Astrocyte (in vitro differentiated cells and primary cell): ENCODE measurements around the gene ATP1A3. TPM values are rescaled to one million over a fixed set of nuclear protein-coding genes. Genes with fewer than 3 reads are reported as not detected.
"Not testable (repeated sequence)": the region's sequence is repeated elsewhere in the genome, so short reads cannot be mapped to it uniquely, and the experiment has no call there.

ENCODE experiments used
- DNase-seq: peaks from one replicate; pipeline ENCODE4 v3.0.0-alpha.2; 2010; ENCODE audit warnings: low read depth
- FAIRE-seq: peaks from 2 replicates; lab custom pipeline; 2011; peaks lifted over from hg19 to GRCh38; lab: Jason Lieb, UNC
- H2AFZ ChIP-seq: 2 replicates; pipeline ENCODE4 v1.6.0; 2012; ENCODE audit warnings: low read depth, low read length, inconsistent platforms
- H3K27ac ChIP-seq: 2 replicates; pipeline ENCODE4 v1.5.1; 2011; ENCODE audit warnings: low read depth, low read length, inconsistent platforms
- H3K27me3 ChIP-seq: 2 replicates; pipeline ENCODE4 v1.6.0; 2011; ENCODE audit warnings: low read length, inconsistent platforms; ENCODE audit not compliant: insufficient read depth
- H3K36me3 ChIP-seq: 2 replicates; pipeline ENCODE4 v1.5.1; 2011; ENCODE audit warnings: low read length, inconsistent platforms; ENCODE audit not compliant: insufficient read depth
- H3K4me1 ChIP-seq: 2 replicates; pipeline ENCODE4 v1.5.1; 2011; ENCODE audit warnings: low read length, inconsistent platforms; ENCODE audit not compliant: insufficient read depth
- H3K4me2 ChIP-seq: 2 replicates; pipeline ENCODE4 v1.6.0; 2012; ENCODE audit warnings: low read length, inconsistent platforms
- H3K4me3 ChIP-seq: 2 replicates; pipeline ENCODE4 v1.5.1; 2011; ENCODE audit warnings: low read depth, mild to moderate bottlenecking, low read length, inconsistent platforms; ENCODE audit not compliant: insufficient read depth
- H3K79me2 ChIP-seq: 2 replicates; pipeline ENCODE4 v1.6.0; 2012; ENCODE audit warnings: mild to moderate bottlenecking, low read length, inconsistent platforms; ENCODE audit not compliant: insufficient read depth
- H3K9ac ChIP-seq: 2 replicates; pipeline ENCODE4 v1.6.0; 2012; ENCODE audit warnings: mild to moderate bottlenecking, low read length, inconsistent platforms
- H3K9me3 ChIP-seq: 2 replicates; pipeline ENCODE4 v1.5.1; 2012; ENCODE audit warnings: low read depth, mild to moderate bottlenecking, low read length, inconsistent platforms; ENCODE audit not compliant: insufficient read depth
- H4K20me1 ChIP-seq: 2 replicates; pipeline ENCODE4 v1.6.0; 2012; ENCODE audit warnings: low read length, inconsistent platforms; ENCODE audit not compliant: insufficient read depth
- H3K27ac Mint-ChIP-seq: one replicate; pipeline ENCODE4 v1.8.0; 2021; ENCODE audit warnings: mild to moderate bottlenecking, mixed read lengths; ENCODE audit not compliant: unreplicated experiment
- H3K27me3 Mint-ChIP-seq: one replicate; pipeline ENCODE4 v1.8.0; 2021; ENCODE audit warnings: low read depth, mixed read lengths; ENCODE audit not compliant: unreplicated experiment
- H3K36me3 Mint-ChIP-seq: one replicate; pipeline ENCODE4 v1.8.0; 2021; ENCODE audit warnings: low read depth, mixed read lengths; ENCODE audit not compliant: unreplicated experiment
- H3K4me1 Mint-ChIP-seq: one replicate; pipeline ENCODE4 v1.8.0; 2021; ENCODE audit warnings: low read depth, mixed read lengths; ENCODE audit not compliant: unreplicated experiment
- H3K4me3 Mint-ChIP-seq: one replicate; pipeline ENCODE4 v1.8.0; 2021; ENCODE audit warnings: mild to moderate bottlenecking, moderate library complexity, mixed read lengths; ENCODE audit not compliant: unreplicated experiment
- H3K9me3 Mint-ChIP-seq: one replicate; pipeline ENCODE4 v1.8.0; 2021; ENCODE audit warnings: mild to moderate bottlenecking, mixed read lengths; ENCODE audit not compliant: unreplicated experiment
- EZH2 ChIP-seq: IDR thresholded peaks from 2 replicates; pipeline ENCODE4 v1.6.1; 2012; ENCODE audit warnings: mild to moderate bottlenecking, low read length, inconsistent platforms; ENCODE audit not compliant: insufficient read depth
- total RNA-seq: library from RNA; stranded (reverse); gene quantifications from 2 replicates; pipeline ENCODE4 v1.2.1, GENCODE V29; 2021
- TF ChIP-seq, protein P1 (sequence below): IDR thresholded peaks from 2 replicates; pipeline ENCODE4 v1.5.1; 2011; ENCODE audit warnings: low read depth, mild to moderate bottlenecking, inconsistent platforms, low read length, moderate library complexity; ENCODE audit not compliant: insufficient read depth

ATP1A3 gene
- total RNA-seq, 1 donor from 2014 or later: 3.4 TPM

DNA sequence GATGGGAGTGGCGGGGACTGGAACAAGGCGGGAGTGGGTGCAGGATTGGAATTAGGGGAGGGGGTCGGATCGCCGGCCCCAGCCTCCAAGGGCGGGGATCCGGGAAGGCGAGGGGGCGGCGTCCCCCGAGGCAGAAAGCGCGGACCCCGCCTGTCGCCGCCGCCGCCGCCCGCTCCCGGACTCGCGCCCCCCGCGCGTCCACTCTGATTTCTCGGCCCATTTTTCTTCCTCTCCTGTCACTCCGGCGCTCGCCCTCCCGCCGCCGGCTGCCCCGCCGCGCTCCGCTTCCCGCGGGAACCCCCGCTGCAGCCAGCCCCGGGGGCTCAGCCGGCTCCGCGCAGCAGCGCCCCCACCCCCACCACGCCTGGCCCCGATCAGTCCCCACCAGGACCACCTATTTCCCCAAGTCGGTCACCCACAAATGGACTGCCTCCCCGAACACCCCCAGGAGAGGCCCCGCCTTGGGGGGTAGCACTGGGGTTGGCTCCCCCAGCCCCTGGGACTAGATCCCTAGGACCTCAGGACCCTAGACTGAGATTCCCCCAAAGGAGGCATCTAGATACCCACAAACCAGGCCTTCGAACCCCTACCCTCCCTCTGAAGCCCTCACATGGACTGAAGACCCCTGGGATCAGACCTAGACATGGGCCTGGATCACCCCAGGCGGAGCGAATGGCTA lies 53.2 kb downstream of the ATP1A3 start:
- Histone ChIP-seq H3K36me3 (no peaks in the 10 kb centered on the region), H3K4me2 (peak overlapping the region; percentile 95), H4K20me1 (peaks cover 5% of the 10 kb centered on the region), H3K4me1 (peaks cover 13% of the 10 kb centered on the region), H3K79me2 (no peaks in the 10 kb centered on the region), H3K4me3 (peak overlapping the region; percentile 61), H3K27me3 (peaks cover 8% of the 10 kb centered on the region), H3K9ac (peak overlapping the region; percentile 78), H2AFZ (peak overlapping the region; percentile 75), H3K9me3 (no peaks in the 10 kb centered on the region), H3K27ac (no peak overlapping the region)
- no peak for TF ChIP-seq EZH2
- TF ChIP-seq, protein P1, sequence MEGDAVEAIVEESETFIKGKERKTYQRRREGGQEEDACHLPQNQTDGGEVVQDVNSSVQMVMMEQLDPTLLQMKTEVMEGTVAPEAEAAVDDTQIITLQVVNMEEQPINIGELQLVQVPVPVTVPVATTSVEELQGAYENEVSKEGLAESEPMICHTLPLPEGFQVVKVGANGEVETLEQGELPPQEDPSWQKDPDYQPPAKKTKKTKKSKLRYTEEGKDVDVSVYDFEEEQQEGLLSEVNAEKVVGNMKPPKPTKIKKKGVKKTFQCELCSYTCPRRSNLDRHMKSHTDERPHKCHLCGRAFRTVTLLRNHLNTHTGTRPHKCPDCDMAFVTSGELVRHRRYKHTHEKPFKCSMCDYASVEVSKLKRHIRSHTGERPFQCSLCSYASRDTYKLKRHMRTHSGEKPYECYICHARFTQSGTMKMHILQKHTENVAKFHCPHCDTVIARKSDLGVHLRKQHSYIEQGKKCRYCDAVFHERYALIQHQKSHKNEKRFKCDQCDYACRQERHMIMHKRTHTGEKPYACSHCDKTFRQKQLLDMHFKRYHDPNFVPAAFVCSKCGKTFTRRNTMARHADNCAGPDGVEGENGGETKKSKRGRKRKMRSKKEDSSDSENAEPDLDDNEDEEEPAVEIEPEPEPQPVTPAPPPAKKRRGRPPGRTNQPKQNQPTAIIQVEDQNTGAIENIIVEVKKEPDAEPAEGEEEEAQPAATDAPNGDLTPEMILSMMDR: no peak
- H3K27me3 Mint-ChIP-seq: peaks cover 33% of the 10 kb centered on the region
- H3K9me3 Mint-ChIP-seq: peaks cover 5% of the 10 kb centered on the region
- H3K4me1 Mint-ChIP-seq: peaks cover 8% of the 10 kb centered on the region
- DNase-seq: no peak
- H3K27ac Mint-ChIP-seq: no peak overlapping the region
- no peak for FAIRE-seq
- peak overlapping the region; percentile 84 for H3K4me3 Mint-ChIP-seq
- peaks cover 8% of the 10 kb centered on the region for H3K36me3 Mint-ChIP-seq

DNA sequence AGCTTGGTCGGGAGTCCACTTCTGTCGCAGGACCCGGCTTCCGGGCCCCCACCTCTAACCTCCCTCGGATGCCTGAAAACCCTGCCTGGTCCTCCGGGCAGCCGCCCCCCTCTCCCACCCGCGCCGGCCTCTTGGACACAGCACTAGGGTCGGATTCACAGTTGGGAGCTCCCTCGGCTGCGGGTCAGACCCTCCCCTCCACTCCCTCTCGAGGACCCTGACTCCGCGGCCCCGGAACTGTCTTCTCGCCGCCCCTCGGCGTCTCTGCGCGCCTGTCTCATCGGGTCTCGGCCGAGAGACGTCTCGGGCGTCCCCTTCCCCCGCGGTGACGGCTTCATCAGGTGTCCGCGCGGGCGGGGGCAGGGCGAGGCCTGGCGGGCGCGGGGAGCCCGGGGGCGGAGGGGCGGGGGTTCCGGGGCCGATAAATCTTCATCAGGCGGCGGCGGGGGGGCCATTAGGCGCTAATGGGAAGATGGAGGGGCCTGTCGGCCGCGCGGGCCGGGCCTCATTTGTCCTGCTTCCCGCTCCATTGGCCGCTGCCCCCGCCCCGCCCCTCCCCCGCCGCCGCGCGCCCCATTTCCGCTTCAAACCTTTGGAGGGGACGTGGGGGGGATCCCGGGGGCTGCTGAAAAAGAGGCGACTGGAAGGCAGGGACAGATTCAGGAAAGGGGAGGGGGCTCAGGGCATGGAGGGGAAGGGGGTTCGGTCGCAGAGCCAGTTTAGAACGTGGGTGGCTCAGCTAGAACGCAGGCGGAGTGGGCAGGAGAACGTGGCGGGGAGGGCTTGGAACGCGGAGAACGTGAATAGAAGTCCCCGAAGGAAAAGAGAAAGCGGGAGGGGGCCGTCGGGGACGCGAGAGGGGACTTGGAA lies 53.9 kb downstream of the ATP1A3 start:
- Mint-ChIP-seq H3K4me1 (peaks cover 8% of the 10 kb centered on the region), H3K9me3 (peaks cover 5% of the 10 kb centered on the region), H3K36me3 (peaks cover 8% of the 10 kb centered on the region), H3K4me3 (peak overlapping the region; percentile 84), H3K27me3 (peaks cover 33% of the 10 kb centered on the region), H3K27ac (no peak overlapping the region)
- Histone ChIP-seq H3K9ac (peak overlapping the region; percentile 78), H3K9me3 (no peaks in the 10 kb centered on the region), H3K4me1 (peaks cover 18% of the 10 kb centered on the region), H3K27ac (no peak overlapping the region), H2AFZ (peak overlapping the region; percentile 81), H4K20me1 (peaks cover 9% of the 10 kb centered on the region), H3K4me3 (peak overlapping the region; percentile 61), H3K36me3 (no peaks in the 10 kb centered on the region), H3K4me2 (peak overlapping the region; percentile 95), H3K27me3 (peaks cover 13% of the 10 kb centered on the region), H3K79me2 (no peaks in the 10 kb centered on the region)
- DNase-seq: no peak
- TF ChIP-seq, protein P1: no peak
- TF ChIP-seq EZH2: peak; percentile 66
- no peak for FAIRE-seq

- not testable (repeated sequence) for H3K36me3 ChIP-seq, H3K4me1 Mint-ChIP-seq, DNase-seq, H2AFZ ChIP-seq, H3K4me3 Mint-ChIP-seq, FAIRE-seq, H3K79me2 ChIP-seq, H3K27ac ChIP-seq, H3K9ac ChIP-seq, H3K4me3 ChIP-seq, H3K9me3 Mint-ChIP-seq, H3K4me2 ChIP-seq, H3K36me3 Mint-ChIP-seq, H3K9me3 ChIP-seq, H3K27ac Mint-ChIP-seq
- peaks cover 20% of the 10 kb centered on the region for H3K27me3 ChIP-seq
- H3K27me3 Mint-ChIP-seq: peaks cover 35% of the 10 kb centered on the region
- H4K20me1 ChIP-seq: peaks cover 13% of the 10 kb centered on the region
- H3K4me1 ChIP-seq: peaks cover 18% of the 10 kb centered on the region
These were observed 54.8 kb downstream of the ATP1A3 start for GRCh38 chr19:41939209-41939608.
